Keratinocyte (primary cell): Measurements from ENCODE around the gene TTR. TPM values are rescaled to one million over a fixed set of nuclear protein-coding genes. Genes with fewer than 3 reads are reported as not detected.

Source experiments
- DNase-seq: peaks from one replicate; pipeline ENCODE4 v3.0.0-alpha.2; 2011; ENCODE audit warnings: low read depth, missing footprints, low spot score
- FAIRE-seq: peaks from 2 replicates; lab custom pipeline; 2011; peaks lifted over from hg19 to GRCh38; lab: Jason Lieb, UNC
- H2AFZ ChIP-seq: 2 replicates; pipeline ENCODE4 v1.6.0; 2012; ENCODE audit warnings: low read length, control low read depth, inconsistent platforms; ENCODE audit not compliant: control insufficient read depth
- H3K27ac ChIP-seq: 2 replicates; pipeline ENCODE4 v1.5.1; 2011; ENCODE audit warnings: low read length; ENCODE audit not compliant: control insufficient read depth, insufficient read depth
- H3K27me3 ChIP-seq: 3 replicates; pipeline ENCODE4 v1.6.0; 2011; ENCODE audit warnings: low read length; ENCODE audit not compliant: control insufficient read depth, insufficient read depth; ENCODE audit errors: extremely low read depth
- H3K36me3 ChIP-seq, 2 experiments: 2 replicates in 1 of 2; 3 replicates in 1 of 2; pipeline ENCODE4 v1.5.1; 2011; ENCODE audit warnings: low read length in 2 of 2, mild to moderate bottlenecking in 1 of 2; ENCODE audit not compliant: control insufficient read depth in 2 of 2, insufficient read depth in 2 of 2; ENCODE audit errors: extremely low read depth in 1 of 2
- H3K4me1 ChIP-seq: 3 replicates; pipeline ENCODE4 v1.5.1; 2011; ENCODE audit warnings: low read length; ENCODE audit not compliant: control insufficient read depth, insufficient read depth; ENCODE audit errors: extremely low read depth
- H3K4me2 ChIP-seq: 3 replicates; pipeline ENCODE4 v1.6.0; 2011; ENCODE audit warnings: low read depth, low read length; ENCODE audit not compliant: control insufficient read depth, insufficient read depth; ENCODE audit errors: extremely low read depth
- H3K4me3 ChIP-seq, 3 experiments: fragments of 200-600 bp in 1 of 3; sonication (generic) in 1 of 3; 2 replicates in 2 of 3; 3 replicates in 1 of 3; pipeline ENCODE4 v1.5.1; 2011 to 2016; ENCODE audit warnings: low read length in 3 of 3, mild to moderate bottlenecking in 3 of 3, control low read depth in 2 of 3, inconsistent platforms in 1 of 3, low read depth in 1 of 3, mixed read lengths in 1 of 3, mixed run types in 1 of 3, moderate library complexity in 1 of 3; ENCODE audit not compliant: control insufficient read depth in 2 of 3, insufficient read depth in 2 of 3; ENCODE audit errors: extremely low read depth in 1 of 3
- H3K79me2 ChIP-seq: 2 replicates; pipeline ENCODE4 v1.6.0; 2012; ENCODE audit warnings: low read length; ENCODE audit not compliant: control insufficient read depth, insufficient read depth
- H3K9ac ChIP-seq: 3 replicates; pipeline ENCODE4 v1.6.0; 2011; ENCODE audit warnings: low read length; ENCODE audit not compliant: control insufficient read depth, insufficient read depth; ENCODE audit errors: extremely low read depth
- H3K9me1 ChIP-seq: 3 replicates; pipeline ENCODE4 v1.6.0; 2011; ENCODE audit warnings: low read length; ENCODE audit not compliant: control insufficient read depth, insufficient read depth; ENCODE audit errors: extremely low read depth
- H3K9me3 ChIP-seq: 2 replicates; pipeline ENCODE4 v1.5.1; 2012; ENCODE audit warnings: low read depth, low read length; ENCODE audit not compliant: control insufficient read depth
- H4K20me1 ChIP-seq: 3 replicates; pipeline ENCODE4 v1.6.0; 2011; ENCODE audit warnings: low read length; ENCODE audit not compliant: control insufficient read depth, insufficient read depth; ENCODE audit errors: extremely low read depth
- CTCF ChIP-seq, 3 experiments: IDR thresholded peaks in 1 of 3; conservative IDR thresholded peaks in 1 of 3; optimal IDR thresholded peaks in 1 of 3; 2 replicates in 2 of 3; 3 replicates in 1 of 3; pipeline versions ENCODE3 to v1.5.1; 2011; ENCODE audit warnings: low read length in 3 of 3, mild to moderate bottlenecking in 3 of 3, moderate library complexity in 2 of 3, control low read depth in 1 of 3, inconsistent platforms in 1 of 3; ENCODE audit not compliant: insufficient read depth in 2 of 3; ENCODE audit errors: extremely low read depth in 1 of 3
- EZH2 ChIP-seq: IDR thresholded peaks from one replicate; pipeline ENCODE4 v1.6.1; 2012; ENCODE audit warnings: inconsistent platforms, mild to moderate bottlenecking, low read length, moderate library complexity
- dilution Hi-C: fragments of 300-500 bp; cut with MboI; formaldehyde crosslinking; loops from one replicate; pipeline ENCODE4 v1.7.0; 2020; ENCODE audit warnings: low sequenced_read_pairs; ENCODE audit not compliant: extremely low pct_ligation_motif_present
- polyA plus RNA-seq, 5 experiments: library from polyadenylated mRNA; depleted of rRNA in 3 of 5; stranded (reverse) in 3 of 5; stranded (forward) in 1 of 5; unstranded in 1 of 5; fragments of >200 nt; gene quantifications; 1 replicate in 1 of 5; 2 replicates in 3 of 5; 3 replicates in 1 of 5; pipeline versions ENCODE4 v1.2.1 to v1.2.3, GENCODE V29; 2011 to 2012; ENCODE audit warnings: missing spikeins in 2 of 5, low read depth in 1 of 5, low replicate concordance in 1 of 5

TTR gene
- polyA plus RNA-seq, 1 donor (not counting 4 experiments of a cell fraction or from before 2014, with no cell fraction given) = not detected

GRCh38 chr18:31645411-31645810 lies 53.7 kb downstream of the TTR start:
- TF ChIP-seq CTCF (optimal IDR thresholded peaks at IDR 0.05 in 1 of 3, IDR thresholded peaks at IDR 0.05 in 1 of 3, conservative IDR thresholded peaks at IDR 0.05 in 1 of 3; ENCODE audit: extremely low read depth in 1 of 3, insufficient read depth in 2 of 3, low read length in 3 of 3) (no peak), EZH2 (no peak)
- no peak for DNase-seq
- no peaks in the 10 kb centered on the region for H3K9me3 ChIP-seq
- peaks cover 25% of the 10 kb centered on the region for H3K4me1 ChIP-seq
- no peak overlapping the region for H3K4me3 ChIP-seq
- H4K20me1 ChIP-seq = no peaks in the 10 kb centered on the region
- H3K27ac ChIP-seq = no peak overlapping the region
- H3K36me3 ChIP-seq = no peaks in the 10 kb centered on the region
- no peak overlapping the region for H2AFZ ChIP-seq
- dilution Hi-C loops = no loop called here
- H3K9ac ChIP-seq = no peak overlapping the region
- H3K27me3 ChIP-seq = no peaks in the 10 kb centered on the region
- FAIRE-seq = no peak
- no peaks in the 10 kb centered on the region for H3K9me1 ChIP-seq
- no peaks in the 10 kb centered on the region for H3K79me2 ChIP-seq
- H3K4me2 ChIP-seq = no peak overlapping the region

GRCh38 chr18:31646332-31647126 lies 54.9 kb downstream of the TTR start:
- Histone ChIP-seq H4K20me1 (no peaks in the 10 kb centered on the region), H3K27ac (no peak overlapping the region)
- dilution Hi-C loops = no loop called here

More at GRCh38 chr18:31646332-31647126, 54.9 kb downstream of the TTR start:
- Histone ChIP-seq H3K36me3 (no peaks in the 10 kb centered on the region), H2AFZ (no peak overlapping the region), H3K9me1 (no peaks in the 10 kb centered on the region), H3K4me3 (no peak overlapping the region), H3K4me2 (no peak overlapping the region), H3K9ac (no peak overlapping the region), H3K9me3 (no peaks in the 10 kb centered on the region), H3K79me2 (no peaks in the 10 kb centered on the region), H3K27me3 (no peaks in the 10 kb centered on the region), H3K4me1 (peaks cover 25% of the 10 kb centered on the region)
- TF ChIP-seq CTCF (optimal IDR thresholded peaks at IDR 0.05 in 1 of 3, IDR thresholded peaks at IDR 0.05 in 1 of 3, conservative IDR thresholded peaks at IDR 0.05 in 1 of 3; ENCODE audit: extremely low read depth in 1 of 3, insufficient read depth in 2 of 3, low read length in 3 of 3) (no peak), EZH2 (no peak)
- FAIRE-seq = no peak
- DNase-seq = no peak
